HFFc6 (cell line): ENCODE data around the gene IL1RL1. TPM values are rescaled to one million over a fixed set of nuclear protein-coding genes. Genes with fewer than 3 reads are reported as not detected.

Source experiments
- DNase-seq: peaks from one replicate; pipeline ENCODE4 v3.0.0-alpha.2; 2018
- H3K27ac Mint-ChIP-seq: 2 replicates; pipeline ENCODE4 v1.8.0; 2020; ENCODE audit warnings: mild to moderate bottlenecking, mixed read lengths
- H3K27me3 Mint-ChIP-seq: 2 replicates; pipeline ENCODE4 v1.8.0; 2021; ENCODE audit warnings: mild to moderate bottlenecking, moderate library complexity, mixed read lengths; ENCODE audit not compliant: insufficient read depth
- H3K36me3 Mint-ChIP-seq: 2 replicates; pipeline ENCODE4 v1.8.0; 2021; ENCODE audit warnings: low read depth, mixed read lengths
- H3K4me1 Mint-ChIP-seq: 2 replicates; pipeline ENCODE4 v1.8.0; 2020; ENCODE audit warnings: low read depth, mixed read lengths
- H3K4me3 Mint-ChIP-seq: 2 replicates; pipeline ENCODE4 v1.8.0; 2020; ENCODE audit warnings: mild to moderate bottlenecking, moderate library complexity, mixed read lengths
- H3K9me3 Mint-ChIP-seq: 2 replicates; pipeline ENCODE4 v1.8.0; 2020; ENCODE audit warnings: mild to moderate bottlenecking, mixed read lengths
- CTCF ChIP-seq: fragments of 200-600 bp; sonication (generic); IDR thresholded peaks from 2 replicates; pipeline ENCODE4 v1.5.0; 2021; ENCODE audit warnings: antibody characterized with exemption, mild to moderate bottlenecking
- total RNA-seq, 6 experiments: library from RNA; stranded (reverse); fragmentation: NEBNext Ultra II Directional; extraction: Animal tissue kit (Norgen Biotek cat#: 25700); gene quantifications; 2 replicates in 1 of 6; 3 replicates in 5 of 6; pipeline ENCODE4 v1.2.3, GENCODE V29; 2021

The IL1RL1 gene
- total RNA-seq, 6 experiments from 2014 or later: not detected

GRCh38 chr2:102284611-102285010 is 26.8 kb upstream of the IL1RL1 start:
- Mint-ChIP-seq H3K27me3 (peaks cover 5% of the 10 kb centered on the region; the same call in 1 of the 2 replicates), H3K27ac (no peak overlapping the region), H3K4me3 (no peak overlapping the region), H3K4me1 (no peaks in the 10 kb centered on the region), H3K36me3 (no peaks in the 10 kb centered on the region), H3K9me3 (no peaks in the 10 kb centered on the region)
- TF ChIP-seq CTCF: no peak
- no peak for DNase-seq

GRCh38 chr2:102285368-102285767 is 26.0 kb upstream of the IL1RL1 start:
- peaks cover 1% of the 10 kb centered on the region; the same call in 1 of the 2 replicates for H3K27me3 Mint-ChIP-seq
- no peak overlapping the region for H3K4me3 Mint-ChIP-seq
- TF ChIP-seq CTCF: no peak
- DNase-seq: no peak
- no peaks in the 10 kb centered on the region for H3K4me1 Mint-ChIP-seq
- no peaks in the 10 kb centered on the region for H3K9me3 Mint-ChIP-seq
- H3K27ac Mint-ChIP-seq: no peak overlapping the region
- H3K36me3 Mint-ChIP-seq: no peaks in the 10 kb centered on the region

- Mint-ChIP-seq H3K27me3 (peaks cover 1% of the 10 kb centered on the region; the same call in 1 of the 2 replicates), H3K9me3 (no peaks in the 10 kb centered on the region), H3K27ac (no peak overlapping the region), H3K4me1 (no peaks in the 10 kb centered on the region), H3K4me3 (no peak overlapping the region), H3K36me3 (no peaks in the 10 kb centered on the region)
- no peak for DNase-seq
- no peak for TF ChIP-seq CTCF
Observed at GRCh38 chr2:102286041-102286440, 25.3 kb upstream of the IL1RL1 start.

- no peaks in the 10 kb centered on the region for H3K4me1 Mint-ChIP-seq
- H3K36me3 Mint-ChIP-seq: no peaks in the 10 kb centered on the region
- DNase-seq: no peak
- no peak for TF ChIP-seq CTCF
- no peaks in the 10 kb centered on the region for H3K9me3 Mint-ChIP-seq
- no peak overlapping the region for H3K4me3 Mint-ChIP-seq
- no peak overlapping the region for H3K27ac Mint-ChIP-seq
- H3K27me3 Mint-ChIP-seq: peaks cover 11% of the 10 kb centered on the region
Observed at GRCh38 chr2:102289129-102289528, 22.2 kb upstream of the IL1RL1 start.

GRCh38 chr2:102290594-102290993 is 20.8 kb upstream of the IL1RL1 start:
- no peaks in the 10 kb centered on the region for H3K9me3 Mint-ChIP-seq
- no peak overlapping the region for H3K4me3 Mint-ChIP-seq
- no peaks in the 10 kb centered on the region for H3K36me3 Mint-ChIP-seq
- no peaks in the 10 kb centered on the region for H3K4me1 Mint-ChIP-seq
- DNase-seq: no peak
- TF ChIP-seq CTCF: no peak
- H3K27me3 Mint-ChIP-seq: peaks cover 11% of the 10 kb centered on the region
- H3K27ac Mint-ChIP-seq: no peak overlapping the region
